HepG2 (cell line): ENCODE results near the gene USH2A.
"Not testable (repeated sequence)": the region's sequence is repeated elsewhere in the genome, so short reads cannot be mapped to it uniquely, and the experiment has no call there.

Experiments
- DMTF1 ChIP-seq: sonication (generic); formaldehyde crosslinking; IDR thresholded peaks from 2 replicates; pipeline ENCODE4 v1.4.0; 2020; ENCODE audit warnings: mild to moderate bottlenecking, missing genetic modification reagents
- DNMT1 ChIP-seq: sonication (generic); formaldehyde crosslinking; IDR thresholded peaks from 2 replicates; pipeline ENCODE4 v1.5.1; 2020; ENCODE audit warnings: mild to moderate bottlenecking, missing genetic modification reagents
- ZNF468 ChIP-seq: sonication (generic); formaldehyde crosslinking; IDR thresholded peaks from 2 replicates; pipeline ENCODE4 v1.8.0; 2022; ENCODE audit warnings: mild to moderate bottlenecking, moderate library complexity, missing genetic modification reagents

GRCh38 chr1:216145451-216146018 lies 277.7 kb downstream of the USH2A start:
- not testable (repeated sequence) for TF ChIP-seq DNMT1; ZNF468 (CRISPR knock-in tag); DMTF1 (CRISPR knock-in tag)
